HG03045 (cell line): ENCODE measurements around the gene ATP6V0B.

Experiments used
- ATAC-seq: cut with Tn5 transposase; IDR thresholded peaks from one replicate; pipeline ENCODE4 v1.9.1; 2021; ENCODE audit warnings: mild to moderate bottlenecking, moderate library complexity; ENCODE audit not compliant: unreplicated experiment

ATP6V0B gene

DNA sequence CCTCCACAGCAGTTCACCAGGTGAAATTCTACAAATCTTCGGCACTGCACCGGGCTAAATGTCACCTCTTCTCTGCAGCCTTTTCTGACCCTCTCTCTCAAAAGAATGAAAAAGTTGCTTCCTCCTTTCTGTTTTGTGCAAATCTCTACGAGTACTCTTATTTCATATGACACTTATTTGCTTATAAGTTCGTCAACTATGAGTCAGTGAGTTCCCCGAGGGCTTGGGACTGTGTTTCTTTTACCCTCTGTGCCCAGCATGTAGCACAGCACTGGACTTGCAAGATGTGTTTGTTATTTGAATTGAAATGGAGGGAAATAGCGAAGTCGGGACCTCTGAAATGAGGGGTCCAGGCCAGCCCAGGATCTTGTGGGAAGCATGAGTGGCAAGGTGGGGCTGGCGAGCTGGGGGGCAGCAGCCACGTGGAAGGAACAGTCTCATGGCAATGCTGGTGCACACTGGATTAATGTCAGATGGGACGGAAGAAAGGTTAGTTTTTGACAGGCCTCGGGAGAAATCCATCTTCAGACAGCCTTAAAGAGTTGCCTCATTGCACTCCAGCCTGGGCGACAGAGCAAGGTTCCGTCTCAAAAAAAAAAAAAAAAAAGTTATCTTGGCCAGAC is 50.3 kb downstream of the ATP6V0B start:
- ATAC-seq, result no peak

DNA sequence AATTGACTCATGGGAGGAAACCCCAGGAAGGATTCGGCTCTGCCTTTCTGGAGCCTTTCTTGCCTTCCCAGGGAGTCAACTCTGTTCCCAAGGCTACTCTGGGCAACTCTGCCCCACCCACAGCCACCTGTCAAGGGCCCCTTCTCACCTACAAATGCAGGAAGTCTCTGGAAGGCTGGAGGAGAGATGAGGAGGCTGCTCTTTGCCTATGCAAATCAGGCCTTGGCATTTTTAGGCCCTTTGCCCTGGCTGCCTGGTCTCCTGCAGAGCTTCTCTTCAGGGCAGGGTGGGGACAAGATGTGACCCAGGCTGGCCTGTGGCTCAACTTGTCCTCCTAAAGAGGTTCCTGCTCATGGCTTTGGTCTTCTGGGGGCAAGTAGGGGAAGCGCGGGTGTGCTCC is 51.1 kb downstream of the ATP6V0B start:
- no peak for ATAC-seq

DNA sequence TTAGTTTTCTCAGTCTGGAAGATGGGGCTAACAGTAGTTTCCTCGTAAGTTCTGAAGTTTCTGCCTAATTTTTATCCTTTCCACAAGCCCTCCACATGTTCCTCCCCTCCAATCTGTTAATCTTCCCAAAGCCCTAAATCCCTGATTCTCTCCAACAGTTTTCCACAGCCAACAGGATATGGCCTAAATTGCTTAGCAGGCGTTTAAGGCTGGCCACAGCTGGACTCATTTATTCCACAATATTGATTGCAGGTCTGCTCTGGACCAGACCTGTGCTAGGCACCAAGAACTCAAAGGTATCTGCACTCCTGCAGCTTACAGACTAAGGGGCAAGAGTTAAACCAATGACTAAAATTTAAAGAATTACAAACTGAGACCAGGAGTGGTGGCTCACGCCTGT is 52.6 kb downstream of the ATP6V0B start:
- no peak for ATAC-seq
